Heart left ventricle (tissue), 16 donors: Measurements from ENCODE around the gene RALBP1. TPM values are rescaled to one million over a fixed set of nuclear protein-coding genes. Genes with fewer than 3 reads are reported as not detected.

Experiments
- ATAC-seq, 4 donors: fragments of 200-7000 bp; cut with Tn5 transposase; one replicate each; pipeline ENCODE4 v1.9.1; 2020 to 2022; ENCODE audit warnings: moderate library complexity in 4 of 4, mild to moderate bottlenecking in 3 of 4, moderate number of reproducible peaks in 1 of 4
- DNase-seq, 5 donors: peaks; one replicate each; pipeline ENCODE4 v3.0.0-alpha.2; 2020
- H3K27ac ChIP-seq, 12 donors: fragments of 200-600 bp; sonication (generic) in 4 of 12; one replicate each; pipeline versions ENCODE4 v1.5.0 to v1.8.0; 2016 to 2022; ENCODE audit warnings: mild to moderate bottlenecking in 2 of 12
- H3K27me3 ChIP-seq, 9 donors: fragments of 200-600 bp; sonication (generic) in 2 of 9; one replicate each; pipeline versions ENCODE4 v1.5.1 to v1.8.0; 2016 to 2022; ENCODE audit warnings: mild to moderate bottlenecking in 3 of 9
- H3K36me3 ChIP-seq, 9 donors: fragments of 200-600 bp; sonication (generic) in 2 of 9; one replicate each; pipeline versions ENCODE4 v1.5.0 to v1.8.0; 2018 to 2022; ENCODE audit warnings: mild to moderate bottlenecking in 2 of 9
- H3K4me1 ChIP-seq, 12 donors: fragments of 200-600 bp; sonication (generic) in 4 of 12; one replicate each; pipeline versions ENCODE4 v1.5.0 to v1.8.0; 2016 to 2022; ENCODE audit warnings: mild to moderate bottlenecking in 3 of 12
- H3K4me3 ChIP-seq, 12 donors: fragments of 200-600 bp; sonication (generic) in 4 of 12; one replicate each; pipeline versions ENCODE4 v1.5.0 to v1.8.0; 2017 to 2022; ENCODE audit warnings: mild to moderate bottlenecking in 9 of 12, moderate library complexity in 4 of 12
- H3K9me3 ChIP-seq, 12 donors: fragments of 200-600 bp; sonication (generic) in 4 of 12; one replicate each; pipeline versions ENCODE4 v1.5.0 to v1.8.0; 2016 to 2022; ENCODE audit warnings: mild to moderate bottlenecking in 1 of 12
- POLR2A ChIP-seq, 2 donors: fragments of 450-650 bp; IDR thresholded peaks; one replicate each; pipeline ENCODE4 v1.6.1; 2017; ENCODE audit warnings: antibody characterized with exemption in 2 of 2, mild to moderate bottlenecking in 2 of 2, moderate library complexity in 2 of 2
- WGBS, 4 donors: extraction: QIAGEN DNeasy Blood & Tissue Kit in 2 of 4; methylation state at CpG; one replicate each; pipeline versions ENCODE4 v1.1.5 to v1.1.7; 2013 to 2018; 5-methylcytosine and 5-hydroxymethylcytosine counted together
- intact Hi-C, 10 donors: fragments of 100-400 bp; cut with DNase I; formaldehyde crosslinking; loops; one replicate each; pipeline versions ENCODE4 v1.11.1 to v1.14.2; 2022
- polyA plus RNA-seq, 2 donors: library from polyadenylated mRNA; stranded (reverse); fragments of 200-250 nt; gene quantifications; one replicate each; pipeline ENCODE4 v1.2.3, GENCODE V29; 2013
- total RNA-seq, 9 donors: library from RNA; depleted of rRNA in 2 of 9; stranded (reverse); fragments of >200 nt in 2 of 9; fragmentation: NEBNext Ultra II Directional in 3 of 9; extraction: Animal tissue kit (Norgen Biotek cat#: 25700) in 3 of 9; gene quantifications; one replicate each; pipeline versions ENCODE4 v1.1.0 to v1.2.4, GENCODE V29; 2016 to 2023
- TF ChIP-seq, protein P1 (sequence below), 12 donors: fragments of 200-600 bp; sonication (generic) in 4 of 12; IDR thresholded peaks; one replicate each; pipeline versions ENCODE4 v1.5.0 to v1.8.0; 2018 to 2022; ENCODE audit warnings: antibody characterized with exemption in 12 of 12, mild to moderate bottlenecking in 5 of 12
- donor health status: ischemic (EF 13 %, LVEDD 7.1; RV severe dilation, severe dysfunction).
- donor health status: healthy with polysubstance abuse.
- donor health status: DM: no; HTN: yes; CAD: no.
- donor health status: DM: no; HTN: no; CAD: no.
- donor health status: ischemic (EF 25% LVEDD 6.9; RV normal size, moderate dysfunction).
- donor health status: ischemic (EF 25% LVEDD 5.7; RV mildly dilated, moderate dysfunction).
- donor health status: healthy.
- donor health status: DM: yes; HTN: yes; CAD: no.
- donor health status: ischemic (EF 35%, LVEDD 5.7; RV mildly dilated, moderate dysfunction).
- donor health status: nonischemic (EF 11% LVEDD 7.7; RV severe dilation, severe dysfunction).
- donor health status: DM: yes; HTN: yes; CAD: no.
- donor health status: PGD.
- donor health status: ischemic (EF 29% LVEDD 5.4; RV normal size, mild dysfunction).
- donor health status: nonischemic (EF 23%, LVEDD 6.1; RV moderate dilation, normal function).

Gene RALBP1
- total and polyA plus RNA-seq, 11 donors, result 20.9 to 91.1 (median 47.8) TPM

DNA sequence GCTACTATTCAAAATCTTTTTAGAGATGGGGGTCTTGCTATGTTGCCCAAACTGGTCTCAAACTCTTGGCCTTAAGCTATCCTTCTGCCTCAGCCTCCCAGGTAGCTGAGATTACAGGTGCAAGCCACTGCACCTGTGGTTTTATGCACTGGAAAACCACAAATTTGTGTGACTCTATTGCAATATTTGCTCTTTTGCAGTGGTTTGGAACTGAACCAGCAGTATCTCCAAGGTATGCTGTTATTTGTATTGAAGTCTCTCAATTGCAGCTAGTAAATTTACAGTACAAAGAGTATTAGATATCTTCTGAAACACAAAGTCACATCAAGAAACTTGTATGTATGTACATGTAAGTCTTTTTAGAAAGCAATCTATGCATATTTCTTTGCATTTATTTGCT is 92.9 kb downstream of the RALBP1 start:
- peaks cover 0 to 23% (median 13%) of the 10 kb centered on the region in 12 donors for H3K4me1 ChIP-seq
- no peaks in the 10 kb centered on the region for H3K9me3 ChIP-seq
- DNase-seq (no peak), ATAC-seq (no peak)
- no peak overlapping the region for H3K27ac ChIP-seq
- intact Hi-C loops, result no loop called here
- H3K36me3 ChIP-seq, result peaks cover 0 to 73% (median 54%) of the 10 kb centered on the region in 9 donors
- no peak overlapping the region for H3K4me3 ChIP-seq
- no peaks in the 10 kb centered on the region for H3K27me3 ChIP-seq
- TF ChIP-seq, protein P1, sequence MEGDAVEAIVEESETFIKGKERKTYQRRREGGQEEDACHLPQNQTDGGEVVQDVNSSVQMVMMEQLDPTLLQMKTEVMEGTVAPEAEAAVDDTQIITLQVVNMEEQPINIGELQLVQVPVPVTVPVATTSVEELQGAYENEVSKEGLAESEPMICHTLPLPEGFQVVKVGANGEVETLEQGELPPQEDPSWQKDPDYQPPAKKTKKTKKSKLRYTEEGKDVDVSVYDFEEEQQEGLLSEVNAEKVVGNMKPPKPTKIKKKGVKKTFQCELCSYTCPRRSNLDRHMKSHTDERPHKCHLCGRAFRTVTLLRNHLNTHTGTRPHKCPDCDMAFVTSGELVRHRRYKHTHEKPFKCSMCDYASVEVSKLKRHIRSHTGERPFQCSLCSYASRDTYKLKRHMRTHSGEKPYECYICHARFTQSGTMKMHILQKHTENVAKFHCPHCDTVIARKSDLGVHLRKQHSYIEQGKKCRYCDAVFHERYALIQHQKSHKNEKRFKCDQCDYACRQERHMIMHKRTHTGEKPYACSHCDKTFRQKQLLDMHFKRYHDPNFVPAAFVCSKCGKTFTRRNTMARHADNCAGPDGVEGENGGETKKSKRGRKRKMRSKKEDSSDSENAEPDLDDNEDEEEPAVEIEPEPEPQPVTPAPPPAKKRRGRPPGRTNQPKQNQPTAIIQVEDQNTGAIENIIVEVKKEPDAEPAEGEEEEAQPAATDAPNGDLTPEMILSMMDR (IDR thresholded peaks at IDR 0.05), result no peak
- TF ChIP-seq POLR2A (IDR thresholded peaks at IDR 0.05), result no peak

DNA sequence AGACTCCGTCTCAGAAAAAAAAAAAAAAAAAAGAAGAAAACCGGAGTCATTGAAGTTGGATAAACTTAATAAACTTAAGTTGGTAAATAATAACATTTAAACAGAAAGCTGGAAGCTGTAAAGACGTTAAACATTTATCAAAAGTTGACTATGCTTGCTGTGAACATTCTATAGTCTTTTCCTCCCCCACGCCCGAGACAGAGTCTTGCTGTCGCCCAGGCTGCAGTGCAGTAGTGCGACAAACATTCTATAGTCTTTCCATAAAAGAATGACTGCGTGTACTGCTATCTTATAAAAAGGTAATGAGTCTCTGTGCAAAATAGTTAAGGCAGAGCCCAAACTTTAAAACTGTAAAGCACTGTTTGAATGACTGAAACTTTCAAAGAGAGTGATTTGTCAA is 93.9 kb downstream of the RALBP1 start:
- intact Hi-C loops, result no loop called here
- Histone ChIP-seq H3K36me3 (peaks cover 0 to 73% (median 57%) of the 10 kb centered on the region in 9 donors), H3K9me3 (no peaks in the 10 kb centered on the region), H3K27me3 (no peaks in the 10 kb centered on the region), H3K4me1 (peaks cover 0 to 20% (median 9%) of the 10 kb centered on the region in 12 donors), H3K27ac (no peak overlapping the region), H3K4me3 (no peak overlapping the region)
- DNase-seq (no peak), ATAC-seq (no peak)
- TF ChIP-seq, protein P1 (IDR thresholded peaks at IDR 0.05), result no peak
- TF ChIP-seq POLR2A (IDR thresholded peaks at IDR 0.05), result no peak
- WGBS, 4 donors, result 90 to 94% (median 93%) methylated on average over 8 of the region's 8 CpGs

DNA sequence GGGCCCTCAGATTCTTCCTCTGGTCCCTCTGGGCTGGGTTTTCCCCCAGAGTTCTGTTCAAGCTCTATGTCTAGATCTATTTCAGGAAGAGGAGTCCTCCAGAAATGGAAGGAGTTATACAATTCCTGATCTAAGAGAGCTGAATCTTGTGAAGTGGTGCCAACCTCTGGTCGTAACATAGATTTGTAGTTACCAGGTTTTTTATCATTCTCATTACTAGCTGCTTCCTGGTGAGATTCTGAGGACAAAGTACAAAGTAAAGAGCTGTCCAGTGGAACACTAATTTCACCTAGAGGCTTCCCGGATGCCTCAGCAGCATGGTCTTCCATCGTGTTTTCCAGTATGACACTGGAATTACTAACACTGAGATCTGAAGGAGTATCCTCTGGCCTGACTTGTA is 94.9 kb downstream of the RALBP1 start:
- ATAC-seq (no peak), DNase-seq (no peak)
- H3K4me1 ChIP-seq, result peaks cover 0 to 9% (median 4%) of the 10 kb centered on the region in 12 donors
- TF ChIP-seq, protein P1 (IDR thresholded peaks at IDR 0.05), result no peak
- H3K27ac ChIP-seq, result no peak overlapping the region
- H3K36me3 ChIP-seq, result peaks cover 0 to 80% (median 66%) of the 10 kb centered on the region in 9 donors
- H3K9me3 ChIP-seq, result no peaks in the 10 kb centered on the region
- no peak overlapping the region for H3K4me3 ChIP-seq
- 69 to 85% (median 78%) methylated on average over 3 of the region's 3 CpGs for WGBS, 4 donors
- intact Hi-C loops, result loop anchor here in 9 of 10 donors (5.0 to 10.0 kb wide), 7 partner anchors 105 to 955 kb away; partner anchors contain the start of genes NAPG (in 3 of the 9) and VAPA (in 1 of the 9)
- no peaks in the 10 kb centered on the region for H3K27me3 ChIP-seq

DNA sequence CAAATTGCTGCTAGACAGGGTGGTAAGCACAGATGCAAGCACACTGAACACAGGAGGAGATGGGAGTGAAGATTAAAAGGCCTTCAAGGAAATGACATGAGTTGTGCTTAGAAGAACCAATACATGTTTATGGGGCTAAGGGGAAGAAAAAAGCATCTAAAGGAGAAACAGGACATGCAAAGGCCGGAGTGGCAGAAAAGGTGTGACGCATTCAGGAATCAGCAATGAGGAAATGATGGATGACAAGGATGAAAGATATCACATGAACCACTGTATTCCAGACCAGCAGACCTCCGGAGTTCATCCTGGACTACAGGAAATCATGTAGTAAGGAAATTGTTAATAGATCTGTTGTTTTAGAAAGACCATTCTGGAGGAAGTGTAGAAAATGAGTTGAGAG is 96.2 kb downstream of the RALBP1 start:
- intact Hi-C loops, result loop anchor here in 9 of 10 donors (5.0 to 10.0 kb wide), 7 partner anchors 103 to 953 kb away; partner anchors contain the start of genes NAPG (in 3 of the 9) and VAPA (in 1 of the 9)
- WGBS, 4 donors, result 75 to 81% (median 77%) methylated on average over 3 of the region's 3 CpGs
- H3K27me3 ChIP-seq, result no peaks in the 10 kb centered on the region
- DNase-seq (no peak), ATAC-seq (no peak)
- H3K4me1 ChIP-seq, result peaks cover 0 to 15% (median 4%) of the 10 kb centered on the region in 12 donors
- no peak overlapping the region for H3K4me3 ChIP-seq
- TF ChIP-seq, protein P1 (IDR thresholded peaks at IDR 0.05), result no peak
- TF ChIP-seq POLR2A (IDR thresholded peaks at IDR 0.05), result no peak
- H3K27ac ChIP-seq, result no peak overlapping the region
- H3K36me3 ChIP-seq, result peaks cover 0 to 85% (median 68%) of the 10 kb centered on the region in 9 donors
- no peaks in the 10 kb centered on the region for H3K9me3 ChIP-seq
